HG02981 (cell line): ENCODE measurements around the gene BRDT.
"Not testable (repeated sequence)": the region's sequence is repeated elsewhere in the genome, so short reads cannot be mapped to it uniquely, and the experiment has no call there.

Source experiments
- ATAC-seq: cut with Tn5 transposase; IDR thresholded peaks from one replicate; pipeline ENCODE4 v1.9.1; 2021; ENCODE audit warnings: mild to moderate bottlenecking, moderate library complexity; ENCODE audit not compliant: unreplicated experiment

The BRDT gene

DNA sequence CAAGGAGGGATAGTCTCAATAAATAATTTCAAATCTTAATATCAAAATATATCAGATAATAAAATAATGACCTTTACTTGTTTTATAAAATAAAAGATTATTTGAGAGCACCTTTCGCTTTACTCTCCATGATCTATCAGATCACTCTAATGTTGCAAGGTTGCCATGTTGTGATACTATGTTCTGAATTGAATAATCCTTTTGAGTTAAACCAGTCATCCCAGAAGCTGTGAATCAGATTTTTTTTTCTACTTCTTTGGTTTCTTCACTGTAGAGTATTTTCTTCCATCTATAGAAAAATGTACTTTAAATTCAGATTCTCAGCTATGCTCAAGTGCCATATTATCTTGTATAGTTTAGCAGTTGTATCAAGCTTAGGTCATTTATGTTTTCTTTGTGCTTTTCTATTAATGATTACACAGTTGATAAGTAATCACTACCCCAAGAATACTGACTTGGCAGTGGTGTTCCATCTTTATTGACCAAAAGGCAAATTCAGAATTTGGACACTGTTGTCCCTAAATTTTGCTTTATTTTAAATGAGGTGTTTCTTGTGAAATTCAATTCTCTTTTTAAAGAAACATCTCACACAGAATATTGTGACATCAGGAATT lies 32.9 kb downstream of the BRDT start:
- no peak for ATAC-seq

DNA sequence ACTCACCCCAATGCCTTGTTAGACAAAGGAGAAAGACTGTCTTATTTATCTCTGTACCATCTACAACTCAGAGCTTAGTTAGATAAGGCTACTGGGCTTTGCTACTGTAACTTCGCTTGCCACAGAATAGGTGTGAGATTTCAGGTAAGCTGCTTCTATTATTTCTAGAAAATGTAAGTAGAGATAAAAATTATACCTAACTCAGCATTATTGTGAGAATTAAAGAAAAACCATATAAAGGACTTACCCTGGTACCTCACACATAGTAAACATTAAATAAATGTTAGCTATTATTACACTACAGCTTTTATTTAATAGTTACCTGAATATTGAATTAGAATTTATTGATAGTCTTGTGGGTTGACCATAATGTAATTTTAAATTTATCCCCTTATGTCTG lies 44.1 kb downstream of the BRDT start:
- no peak for ATAC-seq

DNA sequence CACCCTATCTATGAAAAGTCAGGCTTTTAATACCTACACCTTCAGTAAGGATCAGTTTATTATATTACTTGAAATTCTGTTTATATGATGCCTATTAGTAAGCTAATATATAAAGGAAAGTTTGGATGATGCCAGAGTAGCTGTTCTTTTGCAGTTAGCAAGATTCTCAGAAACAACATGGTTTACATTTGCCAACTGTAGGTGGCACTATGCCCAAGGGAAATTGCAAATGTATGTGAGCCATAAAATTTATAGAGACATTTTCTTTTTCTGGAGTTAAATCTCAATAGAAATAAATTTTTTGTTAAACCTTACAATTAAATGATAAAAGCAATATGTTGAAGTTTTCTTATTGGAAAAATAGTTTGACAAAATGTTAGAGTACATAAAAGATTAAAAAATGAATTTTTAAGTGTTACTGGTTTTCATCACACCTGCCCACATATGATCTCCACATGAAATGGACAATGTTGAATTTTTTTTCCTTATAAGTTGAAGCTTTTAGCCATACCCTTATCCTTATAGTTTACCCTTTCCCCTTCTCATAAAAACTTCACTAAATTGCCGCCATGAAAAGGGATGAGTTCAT lies 48.5 kb downstream of the BRDT start:
- no peak for ATAC-seq

DNA sequence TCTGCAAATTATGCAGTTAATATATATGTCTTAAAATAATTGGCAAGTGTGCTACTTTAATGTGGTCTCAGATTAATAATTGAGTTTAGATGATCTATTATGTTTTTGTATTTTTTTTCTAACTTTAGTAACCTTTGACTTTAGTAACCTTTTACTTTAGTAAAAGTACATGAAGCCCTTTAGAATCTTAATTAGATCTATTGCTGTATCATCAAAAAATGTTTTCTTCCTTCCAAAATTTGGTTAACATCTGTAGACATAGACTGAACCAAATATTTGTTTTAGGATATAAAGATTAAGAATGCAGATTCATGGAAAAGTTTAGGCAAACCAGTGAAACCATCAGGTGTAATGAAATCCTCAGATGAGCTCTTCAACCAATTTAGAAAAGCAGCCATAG lies 54.9 kb downstream of the BRDT start:
- ATAC-seq = no peak

DNA sequence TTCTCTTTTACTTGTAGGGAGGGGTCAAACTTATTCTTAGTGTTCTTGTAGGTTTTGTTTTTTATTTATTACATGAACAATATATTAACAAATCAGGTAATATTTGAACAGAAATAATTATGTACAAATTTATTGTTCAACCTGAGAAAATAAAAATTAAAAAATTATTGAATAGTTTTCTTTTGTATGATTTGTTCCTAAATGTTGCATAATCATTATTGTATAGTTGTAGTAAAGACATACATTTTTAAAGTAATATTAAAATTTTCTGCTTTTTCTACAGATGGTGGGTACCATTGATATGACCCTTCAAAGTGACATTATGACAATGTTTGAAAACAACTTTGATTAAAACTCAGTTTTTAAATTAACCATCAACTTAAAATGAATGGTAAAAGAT lies 64.7 kb downstream of the BRDT start:
- ATAC-seq = no peak

DNA sequence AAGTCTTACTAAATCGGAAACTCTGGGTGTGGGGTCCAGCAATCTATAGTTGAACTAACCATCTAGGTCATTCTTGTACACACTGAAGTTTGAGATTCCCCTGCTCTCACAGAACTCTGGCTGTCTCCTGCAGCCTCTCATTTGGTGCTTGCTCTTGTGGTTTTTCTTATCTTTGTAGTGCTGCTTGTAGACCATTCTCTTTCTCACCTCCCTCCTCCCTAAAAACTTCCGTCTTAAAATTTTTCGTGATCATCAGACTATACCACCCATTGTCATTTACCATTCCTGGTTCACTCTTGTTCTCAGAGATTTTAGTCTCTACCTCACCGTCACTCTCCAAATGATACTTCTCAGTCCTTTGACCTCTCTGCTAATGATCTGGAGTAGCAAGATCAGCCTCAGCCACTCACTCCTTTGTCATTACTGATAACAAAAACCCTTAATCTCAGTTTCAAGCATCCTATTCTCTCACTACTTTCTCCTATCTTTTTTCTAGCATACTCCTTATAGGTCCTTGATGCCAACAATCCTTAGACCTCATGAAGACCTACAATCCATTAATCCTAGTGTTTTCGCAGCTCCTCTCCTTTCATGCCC lies 67.6 kb downstream of the BRDT start:
- ATAC-seq = no peak

DNA sequence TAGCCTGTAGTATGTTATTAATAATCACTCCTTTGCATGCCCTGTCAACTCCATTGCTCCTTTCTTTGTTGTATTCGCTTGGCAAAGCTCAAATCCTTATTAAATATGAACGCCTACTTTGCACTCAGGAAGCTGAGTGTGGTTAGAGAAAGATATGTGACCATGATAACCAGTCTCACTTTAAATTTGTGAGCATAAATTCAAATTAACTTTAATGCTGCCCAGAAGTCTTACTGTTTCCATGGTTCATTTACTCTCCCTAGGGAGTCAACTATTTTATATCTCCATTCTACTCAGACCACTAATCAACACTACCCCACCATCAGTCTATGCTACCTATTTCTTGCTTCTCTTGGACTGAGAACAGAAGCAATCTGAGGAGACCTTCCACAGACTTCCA lies 68.5 kb downstream of the BRDT start:
- no peak for ATAC-seq

DNA sequence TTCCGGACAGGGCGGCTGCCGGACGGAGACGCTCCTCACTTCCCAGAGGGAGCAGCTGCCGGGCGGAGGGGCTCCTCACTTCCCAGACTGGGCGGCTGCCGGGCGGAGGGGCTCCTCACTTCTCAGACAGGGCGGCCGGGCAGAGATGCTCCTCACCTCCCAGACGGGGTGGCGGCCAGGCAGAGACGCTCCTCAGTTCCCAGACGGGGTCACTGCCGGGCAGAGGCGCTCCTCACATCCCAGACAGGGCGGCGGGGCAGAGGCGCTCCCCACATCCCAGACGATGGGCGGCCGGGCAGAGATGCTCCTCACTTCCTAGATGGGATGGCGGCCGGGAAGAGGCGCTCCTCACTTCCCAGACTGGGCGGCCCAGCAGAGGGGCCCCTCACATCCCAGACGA lies 76.8 kb downstream of the BRDT start:
- ATAC-seq = not testable (repeated sequence)

DNA sequence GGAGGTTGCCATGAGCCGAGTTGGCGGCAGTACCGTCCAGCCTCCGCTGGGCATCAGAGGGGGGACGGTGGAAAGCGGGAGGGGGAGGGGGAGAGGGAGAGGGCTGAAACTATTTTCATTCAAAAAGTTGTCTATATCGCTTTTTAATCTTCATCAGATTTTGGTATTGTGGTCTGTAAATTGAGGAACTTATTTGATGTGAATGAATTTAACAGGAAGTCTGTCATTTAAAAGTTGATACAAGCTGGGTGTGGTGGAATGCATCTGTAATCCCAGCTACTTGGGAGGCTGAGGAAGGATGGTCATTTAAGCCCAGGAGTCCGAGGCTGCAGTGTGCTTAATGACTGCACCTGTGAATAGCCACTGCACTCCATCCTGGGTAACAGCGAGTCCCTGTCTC lies 77.6 kb downstream of the BRDT start:
- no peak for ATAC-seq

DNA sequence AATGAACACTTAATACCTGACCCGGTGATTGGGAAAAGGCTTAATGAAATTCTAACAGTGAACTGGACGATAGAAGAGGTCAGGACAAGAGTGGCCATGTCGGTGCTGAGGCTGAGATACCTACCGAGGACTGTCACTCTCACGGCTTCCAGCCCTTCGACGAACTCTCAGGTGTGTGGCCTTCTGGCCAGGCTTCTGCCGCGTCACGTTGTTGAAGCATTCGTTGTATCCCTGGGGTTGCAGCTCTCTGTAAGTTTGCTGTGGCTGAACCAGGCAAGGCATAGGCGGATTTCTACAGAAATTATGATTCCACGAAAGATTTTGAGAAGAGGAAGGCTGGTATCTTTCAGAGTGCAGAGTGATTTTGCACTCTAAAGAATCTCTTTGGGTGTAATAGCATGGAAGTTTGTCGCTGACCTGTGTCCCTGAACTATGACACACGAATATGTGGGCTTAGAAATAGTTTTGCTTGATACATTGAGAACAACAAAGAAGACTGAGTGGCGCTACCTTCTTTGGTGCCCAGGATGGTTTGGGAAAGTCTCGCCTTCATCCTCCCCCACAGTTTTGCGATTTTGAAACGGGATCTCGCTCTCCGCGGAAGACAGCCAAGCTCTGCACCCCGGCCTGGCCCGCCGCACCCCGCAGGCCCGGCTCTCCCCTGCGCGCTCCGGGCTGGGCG lies 80.2 kb downstream of the BRDT start:
- ATAC-seq = no peak

DNA sequence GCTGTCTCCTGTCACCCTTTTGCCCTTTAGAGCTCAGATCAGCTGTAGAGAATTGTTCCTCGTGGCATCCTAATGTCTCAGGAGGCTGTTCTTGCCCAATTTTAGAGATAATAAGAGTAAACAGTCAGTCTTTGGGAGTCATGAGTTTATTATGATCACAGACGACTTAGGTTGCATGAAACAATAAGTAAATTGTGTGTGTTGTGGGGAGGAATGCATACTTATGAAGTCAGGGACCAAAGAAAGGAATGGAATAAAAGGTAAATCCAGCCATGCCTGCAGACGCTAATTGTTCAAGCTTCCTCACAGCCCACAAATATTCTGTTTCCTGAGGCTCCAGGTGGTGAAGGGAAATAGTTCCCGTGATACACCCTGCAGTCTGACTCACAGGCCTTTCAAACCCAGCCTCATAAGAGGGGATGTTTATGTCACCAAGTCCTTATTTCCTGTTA lies 81.5 kb downstream of the BRDT start:
- ATAC-seq = no peak

DNA sequence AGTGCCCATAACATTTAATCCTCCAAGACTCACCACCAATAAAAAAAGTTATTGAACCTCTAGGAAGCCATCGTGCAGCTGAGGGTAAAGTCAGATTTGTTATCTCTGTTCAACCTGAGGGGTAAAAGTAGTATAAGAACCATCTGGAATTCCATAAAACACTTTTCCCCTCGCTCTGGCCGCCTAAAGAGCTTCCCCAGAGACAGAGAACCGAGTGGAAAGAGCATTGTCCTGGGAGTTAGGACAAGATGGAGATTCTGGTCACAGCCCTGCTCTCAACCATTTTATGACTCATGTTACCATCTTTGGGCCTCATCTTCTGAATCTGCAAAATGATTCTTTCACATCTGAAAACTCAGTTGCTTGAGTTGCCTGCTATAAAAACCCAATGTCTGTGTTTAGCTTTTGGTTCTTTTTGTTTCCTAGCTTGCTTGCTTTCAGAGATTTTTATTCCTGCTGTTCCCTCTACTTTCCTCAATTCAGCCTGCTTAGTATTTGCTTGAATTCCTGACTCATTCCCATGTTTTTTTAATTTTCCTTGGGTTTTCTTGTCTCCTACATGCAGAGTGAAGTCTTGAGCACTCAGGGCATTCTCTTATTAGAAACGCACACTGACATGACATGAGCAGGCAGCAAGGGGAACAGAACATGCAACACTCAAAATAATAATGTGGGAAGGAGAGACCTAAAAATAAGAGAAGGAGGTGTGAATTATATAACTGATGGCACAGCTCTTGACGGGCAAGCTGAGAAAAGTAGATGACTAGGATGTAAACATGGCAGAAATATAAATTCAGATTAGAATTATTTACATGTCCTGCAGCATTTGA lies 82.3 kb downstream of the BRDT start:
- no peak for ATAC-seq

DNA sequence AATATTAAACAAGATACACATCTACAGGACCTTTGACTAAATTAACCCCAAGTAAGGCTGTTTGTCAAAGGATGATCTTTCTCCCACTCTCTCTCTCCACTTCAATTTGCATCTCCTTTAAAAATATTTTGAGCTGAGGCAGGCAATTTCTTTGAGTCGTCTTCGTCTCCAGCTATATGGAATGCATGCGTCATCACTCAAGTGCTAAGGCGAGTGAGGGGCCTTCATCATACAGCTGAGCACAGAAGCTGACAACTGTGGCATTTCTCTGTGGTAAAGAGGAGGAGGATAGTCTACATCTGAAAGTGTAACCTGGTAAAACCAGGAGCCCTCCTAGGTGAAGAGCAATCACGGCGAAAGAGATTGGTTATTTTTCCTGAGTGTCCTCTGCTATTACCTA lies 88.2 kb downstream of the BRDT start:
- no peak for ATAC-seq

DNA sequence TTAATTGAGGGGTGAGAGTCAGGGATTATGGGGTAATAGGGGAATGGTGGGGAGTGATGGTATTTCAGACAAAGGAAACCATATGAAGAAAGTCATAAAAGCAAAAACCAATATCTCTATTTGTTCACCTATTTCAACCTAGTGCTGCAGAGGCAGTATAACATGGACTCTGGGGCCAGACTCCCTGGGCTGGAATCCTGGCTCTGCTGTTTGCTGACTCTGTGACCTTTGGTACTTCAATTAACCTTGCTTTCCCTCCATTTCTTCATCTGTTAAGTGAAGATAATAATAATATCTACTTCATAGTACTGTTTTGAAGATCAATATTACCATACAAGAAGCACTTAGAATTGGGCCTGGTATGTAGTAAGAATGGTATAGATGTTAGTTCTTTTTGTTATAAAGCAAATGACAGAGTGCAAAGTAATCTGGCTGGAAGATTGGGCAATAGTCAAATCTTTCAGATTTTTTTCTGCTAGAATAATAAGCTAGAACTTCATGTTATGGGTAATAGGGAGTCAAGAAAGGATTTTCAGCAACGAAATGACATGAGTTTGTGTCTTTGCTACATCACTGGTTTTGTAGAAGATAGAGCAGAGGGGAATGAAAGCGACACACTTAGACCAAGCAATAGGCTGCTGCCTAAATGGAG lies 89.6 kb downstream of the BRDT start:
- ATAC-seq = no peak

DNA sequence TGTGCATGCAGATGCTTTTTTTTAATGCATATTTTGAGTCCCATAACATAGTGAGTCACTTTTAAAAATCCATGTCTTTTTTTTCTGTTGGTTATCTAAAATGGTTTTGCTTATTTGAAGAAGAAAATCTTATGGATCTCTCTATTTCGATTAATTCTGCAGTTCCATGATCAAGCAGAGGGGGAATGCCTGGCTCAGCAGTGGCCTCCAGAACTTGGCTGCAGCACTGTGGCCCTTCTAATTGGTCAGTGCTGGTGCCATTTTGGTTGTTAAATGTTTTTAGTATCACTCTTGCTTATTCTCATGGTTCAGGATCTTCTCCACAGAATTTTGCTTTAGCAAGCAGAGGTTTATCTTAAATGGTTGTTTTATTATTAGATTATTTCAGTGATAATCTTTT lies 91.8 kb downstream of the BRDT start:
- ATAC-seq = no peak

DNA sequence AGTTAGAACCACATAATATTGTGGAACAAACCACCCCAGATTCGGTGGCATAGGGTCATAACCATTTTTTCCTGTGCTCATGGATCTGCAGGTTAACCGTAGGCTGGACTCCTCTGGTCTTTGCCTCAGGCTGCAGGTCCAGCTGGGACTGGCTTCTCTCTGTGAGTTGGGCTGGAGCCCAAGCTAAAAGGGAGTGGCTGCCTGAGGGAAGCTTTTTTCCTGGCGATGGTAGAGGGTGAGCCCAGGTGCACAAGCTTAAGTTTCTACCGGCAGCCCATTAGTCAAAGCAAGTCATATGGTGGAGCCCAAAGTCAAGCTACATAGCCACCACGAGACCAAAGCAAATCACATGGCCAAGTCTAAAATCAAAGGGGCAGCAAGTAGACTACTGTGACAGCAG lies 94.4 kb downstream of the BRDT start:
- no peak for ATAC-seq

DNA sequence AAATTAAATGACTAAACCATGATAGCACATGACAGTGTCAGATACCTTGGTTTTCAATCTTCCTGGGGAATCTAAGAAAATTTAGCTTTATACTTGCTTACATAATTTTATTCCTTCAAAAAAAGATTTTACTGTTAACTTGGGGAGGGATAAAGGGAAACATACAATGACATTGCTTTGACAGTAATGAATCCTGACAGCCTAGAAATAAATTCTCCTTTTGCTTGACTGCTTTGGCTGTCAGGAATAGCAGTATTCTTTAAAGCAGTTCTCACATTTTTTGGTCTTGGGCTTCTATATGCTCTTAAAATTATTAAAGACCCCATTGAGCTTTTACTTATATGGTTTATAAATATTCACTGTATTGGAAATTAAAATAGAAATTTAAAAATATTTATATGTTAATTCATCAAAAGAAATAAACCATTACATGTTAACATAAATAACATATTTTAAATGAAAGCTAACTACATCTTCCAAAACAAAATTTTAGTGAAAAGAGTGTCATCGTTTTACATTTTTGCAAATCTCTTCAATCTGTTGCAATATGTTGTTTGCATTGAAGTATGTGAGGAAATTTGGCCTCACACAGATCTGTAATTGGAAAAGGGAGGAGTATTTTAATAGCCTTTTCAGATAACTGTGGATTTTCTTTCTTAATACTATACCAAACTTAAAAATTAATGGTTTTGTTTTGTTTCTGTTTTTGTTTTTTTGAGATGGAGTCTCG lies 96.7 kb downstream of the BRDT start:
- ATAC-seq = no peak

DNA sequence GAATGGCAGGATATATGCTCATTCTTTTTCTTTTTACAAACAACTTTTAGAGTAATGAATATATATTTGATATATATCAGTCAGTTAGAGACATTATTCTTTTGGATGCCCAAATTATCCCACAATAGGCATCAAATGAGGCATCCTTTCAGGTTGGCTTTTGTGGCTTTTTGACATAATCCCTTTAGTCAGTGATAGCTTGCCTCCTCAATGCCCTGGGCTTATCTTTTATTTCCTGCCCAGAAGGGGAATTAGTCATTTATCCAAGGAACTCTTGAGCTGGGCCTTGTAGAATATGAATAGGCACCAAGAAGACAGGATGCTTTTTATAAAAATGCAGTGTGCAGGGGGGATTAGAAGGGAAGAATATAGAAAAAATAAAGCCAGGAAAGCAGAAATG lies 102.7 kb downstream of the BRDT start:
- no peak for ATAC-seq
